Cerebellar cortex (tissue), 1 donor: ENCODE measurements around the gene CFAP68.

Experiments used
- DNase-seq: peaks from one replicate; pipeline ENCODE4 v3.0.0-alpha.2; 2015; ENCODE audit warnings: low spot score

The CFAP68 gene

DNA sequence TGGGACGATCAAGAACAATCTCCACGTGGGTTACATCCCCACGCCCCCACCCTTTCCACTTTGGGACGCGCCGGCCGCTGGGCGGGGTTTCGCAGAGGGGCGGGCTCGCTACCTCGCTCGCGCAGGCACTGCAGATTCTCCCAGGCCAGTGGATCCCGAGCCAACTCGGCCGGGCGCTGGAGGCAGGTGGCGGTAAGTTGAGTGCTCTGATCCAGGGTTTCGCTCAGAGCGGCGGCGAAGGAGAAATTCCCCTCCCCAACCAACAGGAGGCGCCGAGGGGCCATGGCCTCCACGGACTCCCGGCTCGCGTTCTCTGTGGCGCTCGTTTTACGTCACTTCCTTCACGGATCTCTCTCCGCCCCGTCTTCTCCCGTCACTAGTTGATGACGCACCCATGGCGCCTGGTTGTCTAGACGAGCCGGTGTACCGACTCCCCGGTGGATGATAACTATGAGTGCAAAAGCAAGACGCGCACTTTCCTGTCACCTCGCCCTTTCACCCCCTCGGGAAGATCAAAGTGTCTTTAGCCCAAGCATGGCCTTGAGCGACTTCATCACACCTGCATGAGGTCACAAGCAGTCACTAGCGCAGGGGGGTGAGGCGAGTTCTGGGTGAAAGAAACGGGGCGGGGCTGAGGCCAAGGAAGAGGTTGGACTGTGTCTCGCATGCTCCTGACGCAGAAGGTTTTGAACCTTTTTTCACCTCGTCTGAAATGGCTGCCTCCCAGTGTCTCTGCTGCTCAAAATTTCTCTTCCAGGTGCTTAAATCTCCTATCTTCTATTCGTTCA lies at the start of gene CFAP68, which contains the start of gene FDXACB1:
TSS of gene CFAP68 (plus strand) at position 693 of the 788 bp plus-strand sequence. CDS start at position 713, 20 bp downstream.
TSS of gene FDXACB1 (minus strand) at position 317 of the 788 bp plus-strand sequence. CDS start at position 284, 33 bp downstream.
- peak; percentile 98 for DNase-seq

GRCh38 chr11:111833524-111833923 lies 45.8 kb upstream of the CFAP68 start:
- peak; percentile 45 for DNase-seq

DNA sequence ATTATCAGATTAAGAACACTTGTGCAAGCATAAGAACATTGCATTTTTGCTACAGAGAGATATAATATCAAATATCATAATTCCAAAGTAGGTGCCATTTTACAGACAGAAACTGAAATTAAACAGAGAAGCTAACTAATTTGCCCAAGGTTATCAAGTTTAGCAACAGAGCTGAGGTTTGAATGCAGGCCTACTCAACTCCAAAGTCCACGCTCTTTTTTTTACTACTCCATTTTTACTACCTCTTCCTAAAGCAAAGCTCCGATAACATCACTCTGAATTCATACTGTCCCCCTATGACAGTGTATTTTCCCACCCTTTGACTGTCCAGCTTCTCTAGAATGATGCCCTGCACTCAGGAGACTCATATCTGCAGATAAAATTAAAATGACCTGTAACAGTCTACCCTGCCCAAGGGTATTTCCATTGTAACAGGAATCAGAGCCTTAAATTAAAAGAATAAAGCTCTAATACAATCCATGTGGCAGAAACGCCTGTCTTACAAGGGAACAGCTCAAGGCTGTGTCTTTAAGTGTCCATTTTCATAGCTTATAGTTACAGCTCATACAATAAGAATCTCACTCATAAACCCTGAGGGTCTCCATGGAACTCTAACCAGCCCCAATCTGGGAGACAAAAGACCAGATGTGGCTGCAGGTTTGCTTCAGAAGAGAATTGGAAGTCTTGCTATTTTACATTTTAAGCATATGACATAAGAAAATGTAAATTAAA lies 44.7 kb upstream of the CFAP68 start:
- DNase-seq = no peak

- DNase-seq = no peak
These were observed 43.7 kb upstream of the CFAP68 start for GRCh38 chr11:111835665-111836064.

- DNase-seq = no peak
These were observed 43.2 kb upstream of the CFAP68 start for GRCh38 chr11:111836162-111836561.

DNA sequence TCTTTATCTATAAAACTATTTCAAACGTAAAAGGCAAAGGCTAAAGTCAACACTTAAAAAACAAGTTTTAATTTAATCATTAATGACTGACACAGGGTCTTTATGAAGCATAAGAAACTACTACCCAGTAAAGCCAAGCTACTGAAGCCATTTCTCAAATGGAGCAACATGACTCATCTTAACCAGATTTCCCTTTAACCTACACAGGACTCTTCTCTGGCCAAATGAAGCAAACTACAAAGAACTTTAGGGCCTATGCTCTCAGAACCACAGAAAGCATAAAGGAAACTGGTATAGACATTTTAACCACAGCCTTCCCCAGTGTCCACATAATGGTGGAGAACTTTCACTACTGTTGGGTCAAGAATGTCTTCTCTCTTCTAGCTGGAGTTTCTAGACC lies 42.6 kb upstream of the CFAP68 start:
- DNase-seq = no peak

- no peak for DNase-seq
These were observed 41.9 kb upstream of the CFAP68 start for GRCh38 chr11:111837366-111837891.

- DNase-seq = no peak
These were observed 41.3 kb upstream of the CFAP68 start for GRCh38 chr11:111838054-111838453.

DNA sequence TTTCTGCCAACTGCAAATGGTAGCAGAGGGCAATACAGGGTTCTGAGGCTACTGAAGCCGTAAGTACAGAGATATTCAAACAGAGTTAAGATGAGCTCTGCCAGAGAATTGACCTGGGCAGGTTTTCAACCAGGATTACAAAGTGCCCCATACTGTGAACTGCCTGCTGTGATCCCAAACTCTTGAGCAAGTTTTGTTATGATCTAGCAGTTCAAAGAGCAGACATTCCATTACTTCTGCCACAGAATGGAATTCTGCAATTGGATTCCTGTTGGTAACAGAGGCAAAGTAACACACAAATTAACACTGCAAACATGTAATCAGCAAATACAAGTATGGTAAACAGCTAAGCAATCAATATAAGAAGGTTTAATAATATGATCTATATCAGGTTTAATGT lies 39.2 kb upstream of the CFAP68 start:
- peak; percentile 75 for DNase-seq

- peak; percentile 97 for DNase-seq
These were observed 37.8 kb upstream of the CFAP68 start for GRCh38 chr11:111841370-111842053.

- DNase-seq = no peak
These were observed 35.7 kb upstream of the CFAP68 start for GRCh38 chr11:111843661-111844060.

DNA sequence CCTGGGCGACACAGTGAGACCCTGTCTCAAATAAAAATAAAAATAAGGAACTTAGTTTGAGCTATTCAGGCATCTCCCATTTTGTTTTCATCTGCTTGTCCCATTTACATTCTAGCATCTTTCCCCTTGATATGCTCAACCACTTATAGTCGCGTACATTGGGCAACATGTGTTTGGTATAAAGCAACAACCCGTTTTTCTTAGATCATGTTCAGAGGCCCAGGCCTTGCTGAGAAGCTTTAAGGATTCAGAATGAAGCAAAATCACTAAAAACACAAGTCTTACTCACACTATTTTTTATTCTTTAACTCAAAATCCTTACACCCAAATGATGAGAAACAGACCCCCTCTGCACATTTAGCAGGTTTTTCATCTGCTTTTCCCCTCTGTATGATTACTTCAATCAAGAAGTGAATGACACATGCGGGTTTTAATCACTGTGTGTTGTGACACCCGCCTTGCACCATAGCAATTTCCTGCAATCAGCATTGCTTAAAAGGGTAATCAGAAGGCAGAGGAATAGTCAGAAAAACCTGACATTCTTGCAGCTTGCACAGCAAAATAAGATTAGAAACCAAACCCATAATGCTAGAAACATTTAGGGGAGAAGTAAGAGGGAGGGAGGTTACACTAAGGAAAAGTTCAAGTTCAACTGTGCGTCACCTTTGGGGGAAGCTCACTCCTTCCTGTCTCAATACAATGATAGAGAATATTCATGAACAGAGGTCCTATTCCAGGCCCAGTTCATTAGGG lies 33.9 kb upstream of the CFAP68 start:
- DNase-seq = peak; percentile 40

- peak; percentile 36 for DNase-seq
These were observed 33.3 kb upstream of the CFAP68 start for GRCh38 chr11:111846063-111846462.

DNA sequence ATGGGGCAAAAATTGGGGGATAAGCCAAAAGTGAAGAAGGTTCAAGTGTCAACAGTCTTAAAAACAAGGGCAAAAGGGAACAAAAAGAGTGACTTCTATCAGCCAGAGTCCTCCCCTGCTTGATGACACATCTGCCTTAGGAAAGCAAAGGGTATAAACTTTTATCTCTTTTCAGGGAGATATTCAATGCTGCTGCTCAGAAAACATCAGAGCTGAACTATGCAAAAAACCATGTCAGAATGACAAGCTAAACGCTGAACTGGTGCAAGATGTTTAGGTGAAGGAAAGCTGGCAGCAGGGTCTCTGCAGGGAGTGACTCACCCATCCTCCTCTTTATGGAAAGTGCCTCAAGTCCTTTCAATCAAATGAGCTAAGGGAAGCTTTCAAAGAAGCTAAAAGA lies 32.7 kb upstream of the CFAP68 start:
- DNase-seq = peak; percentile 64

- no peak for DNase-seq
These were observed 29.7 kb upstream of the CFAP68 start for GRCh38 chr11:111849631-111850030.

GRCh38 chr11:111851067-111851466 lies 28.3 kb upstream of the CFAP68 start:
- DNase-seq = no peak

DNA sequence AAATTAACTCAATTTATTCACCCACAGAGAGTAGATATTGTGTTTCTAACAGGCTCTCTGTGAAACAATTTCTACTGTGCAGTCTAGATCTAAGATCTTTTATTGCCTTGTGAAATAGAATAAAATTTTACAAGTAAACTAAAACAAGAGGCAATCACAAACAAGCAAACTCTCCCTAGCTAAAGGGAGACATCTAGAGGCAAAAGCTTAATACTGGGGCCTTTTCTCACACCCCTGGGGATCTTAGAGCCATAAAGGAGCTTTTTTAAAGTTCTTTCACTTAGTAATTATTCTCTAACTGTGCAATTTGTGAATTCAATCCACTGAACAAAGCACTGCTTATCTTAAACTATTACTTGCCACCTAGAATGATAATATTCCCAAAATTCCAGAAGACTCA lies 27.7 kb upstream of the CFAP68 start:
- DNase-seq = peak; percentile 65

- no peak for DNase-seq
These were observed 27.2 kb upstream of the CFAP68 start for GRCh38 chr11:111852103-111852502.

DNA sequence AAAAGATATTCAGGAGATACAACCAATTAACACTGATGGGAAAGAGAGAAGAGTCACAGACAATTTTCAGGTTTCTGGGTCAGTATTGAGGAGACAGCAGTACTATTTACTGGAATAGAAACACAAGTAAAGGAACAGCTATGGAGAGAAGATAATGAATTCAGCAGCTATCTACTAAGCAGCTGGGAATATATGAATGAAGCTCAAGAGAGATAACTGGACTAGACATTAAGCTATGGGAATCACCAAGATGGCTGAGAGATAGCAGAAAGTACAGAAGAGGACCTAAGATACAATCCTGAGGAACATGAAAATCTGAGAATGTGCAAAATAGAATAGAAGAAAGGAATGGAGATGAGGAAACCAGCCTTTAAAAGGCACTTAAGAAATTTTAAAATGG lies 23.8 kb upstream of the CFAP68 start:
- DNase-seq = no peak

GRCh38 chr11:111860257-111860656 lies 19.1 kb upstream of the CFAP68 start:
- no peak for DNase-seq

DNA sequence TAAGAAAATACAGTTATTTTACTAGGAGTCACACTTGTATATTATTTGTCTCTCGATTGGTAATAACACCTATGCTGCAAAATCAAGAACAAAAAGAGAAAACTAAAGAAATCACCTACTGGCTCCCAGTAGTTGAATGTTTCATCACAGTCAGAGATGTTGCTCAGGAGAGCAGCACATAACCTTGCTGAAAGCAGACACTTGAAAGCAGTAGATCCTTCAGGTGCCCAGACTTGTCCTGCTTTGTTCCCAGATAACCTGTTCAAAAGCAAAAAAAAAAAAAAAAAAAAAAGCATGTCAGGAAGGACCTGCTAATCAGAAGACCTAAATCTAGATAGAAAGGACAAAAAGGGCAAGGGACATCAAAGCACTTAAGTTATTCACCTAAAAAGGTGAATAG lies 9.2 kb upstream of the CFAP68 start:
- DNase-seq = no peak

GRCh38 chr11:111870522-111870885 lies 8.8 kb upstream of the CFAP68 start:
- no peak for DNase-seq
